OCI-LY3 (cell line): Measurements from ENCODE around the gene ZBTB18.

Experiments used
- H2AFZ ChIP-seq: fragments of 200-600, 300-600 bp; shearing (Covaris generic); 2 replicates; pipeline ENCODE4 v1.6.0; 2014; ENCODE audit warnings: antibody characterized with exemption, low read depth, low read length
- H3K27ac ChIP-seq: fragments of 200-600, 300-600 bp; sonication (generic); 2 replicates; pipeline ENCODE4 v1.5.1; 2014; ENCODE audit warnings: mild to moderate bottlenecking, low read length, moderate library complexity, mixed read lengths
- H3K27me3 ChIP-seq: fragments of 200-600, 300-600 bp; sonication (generic); 2 replicates; pipeline ENCODE4 v1.6.1; 2014; ENCODE audit warnings: low read depth, low read length, mixed read lengths
- H3K36me3 ChIP-seq: fragments of 200-600, 300-600 bp; sonication (generic); replicated peaks from 2 replicates; pipeline ENCODE3; 2014; ENCODE audit warnings: low read depth, low read length, mixed read lengths
- H3K4me1 ChIP-seq: fragments of 300-600, 200-600 bp; sonication (generic); 2 replicates; pipeline ENCODE4 v1.6.1; 2014; ENCODE audit warnings: low read length, mixed read lengths
- H3K4me2 ChIP-seq: fragments of 200-600, 300-600 bp; sonication (generic); 2 replicates; pipeline ENCODE4 v1.6.1; 2014; ENCODE audit warnings: low read length, mixed read lengths
- H3K4me3 ChIP-seq: fragments of 300-600, 200-600 bp; sonication (generic); 2 replicates; pipeline ENCODE4 v1.5.1; 2014; ENCODE audit warnings: antibody characterized with exemption, mild to moderate bottlenecking, low read length, moderate library complexity
- H3K79me2 ChIP-seq: fragments of 300-600, 200-600 bp; shearing (Covaris generic); 2 replicates; pipeline ENCODE4 v1.6.1; 2014; ENCODE audit warnings: mild to moderate bottlenecking, low read length, mixed read lengths
- H3K9ac ChIP-seq: fragments of 300-600, 200-600 bp; shearing (Covaris generic); 2 replicates; pipeline ENCODE4 v1.6.0; 2014; ENCODE audit warnings: mild to moderate bottlenecking, low read length, moderate library complexity
- H3K9me3 ChIP-seq: fragments of 200-600, 300-600 bp; shearing (Covaris generic); 2 replicates; pipeline ENCODE4 v1.6.1; 2014; ENCODE audit warnings: low read length, mixed read lengths; ENCODE audit not compliant: insufficient read depth
- H4K20me1 ChIP-seq: fragments of 200-600, 300-600 bp; sonication (generic); 2 replicates; pipeline ENCODE4 v1.6.1; 2016; ENCODE audit warnings: low read length, mixed read lengths; ENCODE audit not compliant: insufficient read depth
- EZH2phosphoT487 ChIP-seq: fragments of 200-600 bp; shearing (Covaris generic); IDR thresholded peaks from 2 replicates; pipeline ENCODE4 v1.6.1; 2018; ENCODE audit warnings: antibody characterized with exemption, mixed run types, low read depth
- TF ChIP-seq, protein P1 (sequence below): fragments of 200-600, 300-600 bp; sonication (generic); IDR thresholded peaks from 2 replicates; pipeline ENCODE4 v1.5.1; 2014; ENCODE audit warnings: antibody characterized with exemption, low read length, low read depth

The ZBTB18 gene

GRCh38 chr1:244096066-244096610 lies 45.1 kb downstream of the ZBTB18 start:
- H3K4me2 ChIP-seq = no peak overlapping the region

DNA sequence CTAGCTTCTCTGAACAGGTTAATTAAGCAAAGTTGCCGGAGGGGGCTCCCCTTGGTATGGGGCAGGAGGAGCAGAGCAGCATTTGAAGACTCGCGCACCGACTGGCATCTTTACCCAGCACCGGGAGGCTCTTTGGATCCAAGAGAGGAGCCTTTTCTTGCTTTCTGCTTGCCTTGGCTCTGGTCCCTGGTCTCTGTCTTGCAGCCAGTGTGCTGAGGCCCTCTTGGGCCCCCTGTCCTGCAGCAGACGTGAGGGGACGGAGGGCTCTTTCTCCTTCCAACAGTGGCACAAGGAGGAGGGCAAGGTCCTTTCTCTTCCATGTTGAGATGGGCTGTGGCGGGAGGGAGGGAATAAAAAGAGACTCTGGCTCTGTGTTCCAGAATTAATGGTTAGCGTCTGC lies 45.6 kb downstream of the ZBTB18 start:
- Histone ChIP-seq H4K20me1 (no peaks in the 10 kb centered on the region), H2AFZ (no peak overlapping the region), H3K79me2 (no peaks in the 10 kb centered on the region), H3K4me3 (no peak overlapping the region), H3K9me3 (no peaks in the 10 kb centered on the region), H3K36me3 (no peaks in the 10 kb centered on the region), H3K4me1 (no peaks in the 10 kb centered on the region), H3K4me2 (no peak overlapping the region), H3K9ac (no peak overlapping the region), H3K27ac (no peak overlapping the region), H3K27me3 (peaks cover 72% of the 10 kb centered on the region)
- TF ChIP-seq, protein P1, sequence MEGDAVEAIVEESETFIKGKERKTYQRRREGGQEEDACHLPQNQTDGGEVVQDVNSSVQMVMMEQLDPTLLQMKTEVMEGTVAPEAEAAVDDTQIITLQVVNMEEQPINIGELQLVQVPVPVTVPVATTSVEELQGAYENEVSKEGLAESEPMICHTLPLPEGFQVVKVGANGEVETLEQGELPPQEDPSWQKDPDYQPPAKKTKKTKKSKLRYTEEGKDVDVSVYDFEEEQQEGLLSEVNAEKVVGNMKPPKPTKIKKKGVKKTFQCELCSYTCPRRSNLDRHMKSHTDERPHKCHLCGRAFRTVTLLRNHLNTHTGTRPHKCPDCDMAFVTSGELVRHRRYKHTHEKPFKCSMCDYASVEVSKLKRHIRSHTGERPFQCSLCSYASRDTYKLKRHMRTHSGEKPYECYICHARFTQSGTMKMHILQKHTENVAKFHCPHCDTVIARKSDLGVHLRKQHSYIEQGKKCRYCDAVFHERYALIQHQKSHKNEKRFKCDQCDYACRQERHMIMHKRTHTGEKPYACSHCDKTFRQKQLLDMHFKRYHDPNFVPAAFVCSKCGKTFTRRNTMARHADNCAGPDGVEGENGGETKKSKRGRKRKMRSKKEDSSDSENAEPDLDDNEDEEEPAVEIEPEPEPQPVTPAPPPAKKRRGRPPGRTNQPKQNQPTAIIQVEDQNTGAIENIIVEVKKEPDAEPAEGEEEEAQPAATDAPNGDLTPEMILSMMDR = no peak
- TF ChIP-seq EZH2phosphoT487 = no peak

More at GRCh38 chr1:244096066-244096610, 45.1 kb downstream of the ZBTB18 start:
- H3K4me3 ChIP-seq = no peak overlapping the region
- peaks cover 76% of the 10 kb centered on the region for H3K27me3 ChIP-seq
- H3K4me1 ChIP-seq = no peaks in the 10 kb centered on the region
- no peak overlapping the region for H2AFZ ChIP-seq
- no peaks in the 10 kb centered on the region for H4K20me1 ChIP-seq
- no peak overlapping the region for H3K27ac ChIP-seq
- no peaks in the 10 kb centered on the region for H3K36me3 ChIP-seq
- H3K9me3 ChIP-seq = no peaks in the 10 kb centered on the region
- H3K9ac ChIP-seq = no peak overlapping the region
- H3K79me2 ChIP-seq = no peaks in the 10 kb centered on the region
- no peak for TF ChIP-seq EZH2phosphoT487
- TF ChIP-seq, protein P1 = no peak

DNA sequence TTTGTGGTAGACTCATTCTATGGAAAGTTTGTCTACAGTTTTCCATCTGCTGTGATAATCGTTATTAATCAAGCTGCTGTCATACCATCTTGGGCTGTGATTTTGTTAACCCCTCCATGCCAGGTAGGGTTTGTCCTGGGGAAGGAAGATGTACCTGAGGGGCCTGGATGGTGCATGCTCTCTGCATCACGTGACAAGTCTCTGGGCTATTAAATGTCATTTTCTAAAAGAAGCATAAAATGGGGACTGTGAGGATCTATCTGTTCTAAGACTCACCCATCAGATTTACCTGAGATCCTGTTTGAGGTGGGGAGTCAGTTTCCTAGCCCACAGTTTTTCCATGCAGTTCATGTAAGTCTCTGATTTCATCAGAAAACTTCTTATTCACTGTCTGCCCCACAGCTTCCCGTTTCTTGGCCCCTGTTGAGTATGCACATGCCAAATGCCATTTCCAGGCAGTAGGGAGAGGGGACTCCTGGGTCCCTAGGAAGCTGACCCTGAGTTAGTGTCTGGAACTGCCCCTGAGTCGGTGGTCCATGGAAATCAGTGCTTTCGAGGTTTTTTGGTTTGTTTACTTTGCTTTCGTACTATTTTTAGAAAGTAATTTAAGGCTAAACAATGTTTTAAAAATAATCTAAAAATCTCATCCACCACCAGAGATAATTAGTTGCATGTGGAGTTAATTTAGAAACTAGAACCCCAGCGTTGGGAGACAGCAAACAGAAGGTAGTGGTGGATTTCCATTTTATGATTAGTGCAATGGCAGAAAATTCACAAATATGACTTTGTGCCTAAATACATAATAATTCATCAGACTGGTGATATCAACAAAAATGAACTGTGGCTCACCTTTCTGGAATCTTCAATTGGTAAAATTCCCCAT lies 46.7 kb downstream of the ZBTB18 start:
- TF ChIP-seq, protein P1 = no peak
- TF ChIP-seq EZH2phosphoT487 = no peak
- no peak overlapping the region for H3K27ac ChIP-seq
- peaks cover 70% of the 10 kb centered on the region for H3K27me3 ChIP-seq
- H3K4me3 ChIP-seq = no peak overlapping the region
- H3K36me3 ChIP-seq = no peaks in the 10 kb centered on the region
- H4K20me1 ChIP-seq = no peaks in the 10 kb centered on the region
- H2AFZ ChIP-seq = no peak overlapping the region
- no peaks in the 10 kb centered on the region for H3K79me2 ChIP-seq
- H3K4me2 ChIP-seq = no peak overlapping the region
- no peaks in the 10 kb centered on the region for H3K9me3 ChIP-seq
- no peaks in the 10 kb centered on the region for H3K4me1 ChIP-seq
- no peak overlapping the region for H3K9ac ChIP-seq

DNA sequence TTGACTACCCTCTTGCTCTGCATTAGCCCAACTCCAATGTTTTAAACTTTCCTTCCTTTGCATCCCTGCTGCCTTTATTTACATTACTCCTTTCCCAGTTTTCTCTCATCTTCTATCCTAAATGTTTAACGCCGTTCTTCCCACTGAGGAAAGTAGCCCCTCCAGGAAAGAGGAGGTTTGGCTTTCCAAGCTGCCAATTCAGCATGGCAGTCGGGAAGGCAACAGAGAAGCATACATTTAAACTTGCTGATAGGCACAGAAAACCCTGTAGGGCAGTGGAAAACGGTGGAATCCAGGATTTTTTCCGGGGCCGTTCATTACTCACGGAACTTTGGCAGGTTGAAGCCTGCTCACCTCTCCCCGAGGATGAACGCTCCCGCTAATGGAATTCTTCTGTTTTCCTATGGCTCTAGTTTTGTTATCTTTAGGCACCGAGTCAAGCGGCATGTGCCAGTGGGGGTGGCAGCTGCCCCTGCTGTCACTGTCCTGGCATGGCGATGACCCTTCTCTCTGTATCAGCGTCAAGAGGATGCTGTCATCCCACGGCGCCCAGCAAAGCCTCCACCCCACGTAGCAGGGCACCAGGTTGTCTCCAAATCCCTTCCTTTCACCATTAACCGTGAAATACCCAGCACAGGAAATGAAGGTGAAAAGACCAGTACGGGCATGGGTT lies 48.3 kb downstream of the ZBTB18 start:
- TF ChIP-seq, protein P1 = no peak
- TF ChIP-seq EZH2phosphoT487 = no peak
- Histone ChIP-seq H3K27me3 (peaks cover 61% of the 10 kb centered on the region), H4K20me1 (no peaks in the 10 kb centered on the region), H3K4me1 (no peaks in the 10 kb centered on the region), H3K9me3 (no peaks in the 10 kb centered on the region), H2AFZ (no peak overlapping the region), H3K9ac (no peak overlapping the region), H3K79me2 (no peaks in the 10 kb centered on the region), H3K4me3 (no peak overlapping the region), H3K36me3 (no peaks in the 10 kb centered on the region), H3K4me2 (no peak overlapping the region), H3K27ac (no peak overlapping the region)
